Activated CD4-positive, alpha-beta T cell treated with anti-CD3 and anti-CD28 coated beads, Interleukin-2, amount 10 ng/mL, durations not matched to agents 7 days and 5 days (primary cell): ENCODE results near the gene CES3. TPM values are rescaled to one million over a fixed set of nuclear protein-coding genes. Genes with fewer than 3 reads are reported as not detected.
A peak's percentile ranks its signal among the peaks of the same experiment; 100 is the strongest.
"Not testable (repeated sequence)": the region's sequence is repeated elsewhere in the genome, so short reads cannot be mapped to it uniquely, and the experiment has no call there.

Source experiments
- CTCF ChIA-PET: fragments of 350-600 bp; sonication (Branson Sonifier 250); formaldehyde crosslinking; loops from one replicate; lab custom pipeline; 2021; ENCODE audit warnings: antibody characterized with exemption; lab: Charles Lee
- POLR2A ChIA-PET: fragments of 350-600 bp; sonication (Branson Sonifier 250); formaldehyde crosslinking; loops from one replicate; lab custom pipeline; 2021; ENCODE audit warnings: antibody characterized with exemption; lab: Charles Lee
- DNase-seq: peaks from one replicate; pipeline ENCODE4 v3.0.0-alpha.2; 2020
- H3K27ac Mint-ChIP-seq: one replicate; pipeline ENCODE4 v1.8.0; 2021; ENCODE audit warnings: mild to moderate bottlenecking, moderate library complexity, mixed read lengths
- H3K27me3 Mint-ChIP-seq: one replicate; pipeline ENCODE4 v1.8.0; 2021; ENCODE audit warnings: mixed read lengths
- H3K36me3 Mint-ChIP-seq: one replicate; pipeline ENCODE4 v1.8.0; 2021; ENCODE audit warnings: low read depth, mixed read lengths
- H3K4me1 Mint-ChIP-seq: one replicate; pipeline ENCODE4 v1.8.0; 2021; ENCODE audit warnings: mixed read lengths
- H3K4me3 Mint-ChIP-seq: one replicate; pipeline ENCODE4 v1.8.0; 2021; ENCODE audit warnings: mild to moderate bottlenecking, moderate library complexity, mixed read lengths
- H3K9me3 Mint-ChIP-seq: one replicate; pipeline ENCODE4 v1.8.0; 2021; ENCODE audit warnings: mixed read lengths
- total RNA-seq, 2 experiments: library from RNA; stranded (reverse); gene quantifications; one replicate each; pipeline ENCODE4 v1.2.3, GENCODE V29; 2021

The CES3 gene
- total RNA-seq, 2 experiments from 2014 or later, result 5.9 to 6.4 TPM

GRCh38 chr16:66949472-66949871 lies 11.6 kb upstream of the CES3 start:
- Mint-ChIP-seq H3K27me3 (peaks cover 48% of the 10 kb centered on the region), H3K9me3 (peaks cover 8% of the 10 kb centered on the region), H3K36me3 (peaks cover 4% of the 10 kb centered on the region), H3K4me1 (peaks cover 26% of the 10 kb centered on the region), H3K4me3 (no peak overlapping the region), H3K27ac (no peak overlapping the region)
- POLR2A ChIA-PET, result no interaction called here
- no peak for DNase-seq
- CTCF ChIA-PET, result interaction anchor here (1.3 to 2.5 kb wide), 3 partner anchors 68 to 236 kb away, joined by 4 to 8 read pairs (median 6); no protein-coding TSS in a partner anchor

DNA sequence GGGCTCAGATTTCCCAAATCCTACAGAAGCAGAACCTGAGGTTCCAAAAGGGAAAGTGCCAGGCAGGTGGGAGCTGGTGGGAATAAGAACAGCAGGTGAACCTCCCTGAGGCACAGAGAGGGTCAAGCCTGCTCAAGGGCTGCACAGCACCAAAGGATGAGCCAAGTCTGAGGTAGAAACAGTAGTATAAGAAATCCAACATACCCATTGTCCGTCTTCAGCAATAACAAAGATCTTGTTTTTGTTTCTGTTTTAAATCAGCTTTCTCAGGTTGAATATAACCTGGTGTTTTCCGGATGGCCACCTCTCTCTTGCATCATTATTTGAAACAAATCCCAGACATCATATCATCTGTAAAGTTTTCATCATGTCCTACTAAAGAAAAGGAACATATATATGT lies 10.6 kb upstream of the CES3 start:
- POLR2A ChIA-PET, result no interaction called here
- H3K27me3 Mint-ChIP-seq, result peaks cover 48% of the 10 kb centered on the region
- peaks cover 4% of the 10 kb centered on the region for H3K36me3 Mint-ChIP-seq

GRCh38 chr16:66950971-66951790 lies 9.9 kb upstream of the CES3 start:
- H3K27ac Mint-ChIP-seq, result no peak overlapping the region
- CTCF ChIA-PET, result interaction anchor here (0.7 to 2.4 kb wide), 4 partner anchors 10 to 570 kb away, joined by 3 to 7 read pairs (median 4); partner anchors contain the start of gene CES3

More for the DNA sequence above, 10.6 kb upstream of the CES3 start:
- Mint-ChIP-seq H3K27ac (no peak overlapping the region), H3K4me1 (peaks cover 26% of the 10 kb centered on the region), H3K9me3 (peaks cover 8% of the 10 kb centered on the region), H3K4me3 (no peak overlapping the region)
- CTCF ChIA-PET, result interaction anchor here (0.8 to 2.4 kb wide), 3 partner anchors 63 to 205 kb away, joined by 3 to 7 read pairs (median 6); no protein-coding TSS in a partner anchor
- DNase-seq, result no peak

DNA sequence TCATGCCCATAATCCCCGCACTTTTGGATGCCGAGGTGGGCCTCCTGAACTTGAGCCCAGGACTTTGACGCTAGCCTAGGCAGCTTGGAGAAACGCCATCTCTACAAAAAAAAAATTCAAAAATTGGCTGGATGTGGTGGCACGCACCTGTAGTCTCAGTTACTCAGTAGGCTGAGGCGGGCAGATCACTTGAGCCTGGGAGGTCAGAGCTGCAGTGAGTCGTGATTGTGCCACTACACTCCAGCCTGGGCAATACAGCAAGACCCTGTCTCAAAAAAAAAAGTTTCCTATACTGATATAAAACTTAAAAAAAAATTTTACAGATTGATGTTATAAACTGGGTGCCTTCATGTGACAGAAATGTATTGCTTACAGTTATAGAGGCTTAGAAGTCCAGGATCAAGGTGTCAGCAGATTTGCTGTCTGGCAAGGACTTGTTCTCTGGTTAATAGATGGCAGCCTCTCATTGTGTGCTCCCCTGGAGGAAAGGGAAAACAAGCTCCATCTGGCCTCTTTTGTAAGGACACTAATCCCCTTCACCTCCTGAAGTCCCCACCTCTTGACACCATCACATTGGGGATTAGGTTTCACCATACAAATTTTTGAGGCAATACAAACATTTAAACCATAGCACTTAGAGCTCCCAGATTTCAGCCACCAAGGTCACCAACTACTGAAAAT lies 8.5 kb upstream of the CES3 start:
- DNase-seq, result no peak
- no peak overlapping the region for H3K4me3 Mint-ChIP-seq
- peaks cover 8% of the 10 kb centered on the region for H3K9me3 Mint-ChIP-seq
- peaks cover 4% of the 10 kb centered on the region for H3K36me3 Mint-ChIP-seq
- POLR2A ChIA-PET, result interaction anchor here (0.6 kb wide), 1 partner anchor 210 kb away, joined by 3 read pairs; no protein-coding TSS in a partner anchor
- peaks cover 20% of the 10 kb centered on the region for H3K4me1 Mint-ChIP-seq
- H3K27me3 Mint-ChIP-seq, result peaks cover 46% of the 10 kb centered on the region
- no peak overlapping the region for H3K27ac Mint-ChIP-seq
- CTCF ChIA-PET, result interaction anchor here (0.6 to 2.4 kb wide), 11 partner anchors 8 to 476 kb away, joined by 3 to 7 read pairs (median 3); partner anchors contain the start of genes CES3 and NOL3

More at GRCh38 chr16:66950971-66951790, 9.9 kb upstream of the CES3 start:
- peaks cover 4% of the 10 kb centered on the region for H3K36me3 Mint-ChIP-seq
- peaks cover 48% of the 10 kb centered on the region for H3K27me3 Mint-ChIP-seq
- H3K9me3 Mint-ChIP-seq, result peaks cover 8% of the 10 kb centered on the region
- H3K4me3 Mint-ChIP-seq, result no peak overlapping the region
- POLR2A ChIA-PET, result no interaction called here
- no peak for DNase-seq
- peaks cover 26% of the 10 kb centered on the region for H3K4me1 Mint-ChIP-seq

- Mint-ChIP-seq H3K4me3 (no peak overlapping the region), H3K4me1 (peaks cover 19% of the 10 kb centered on the region), H3K27me3 (peaks cover 40% of the 10 kb centered on the region), H3K27ac (no peak overlapping the region), H3K9me3 (peaks cover 8% of the 10 kb centered on the region), H3K36me3 (peaks cover 4% of the 10 kb centered on the region)
- DNase-seq, result no peak
- ChIA-PET POLR2A (interaction anchor here (0.6 kb wide), 1 partner anchor 219 kb away, joined by 3 read pairs; no protein-coding TSS in a partner anchor), CTCF (interaction anchor here (0.6 to 2.2 kb wide), 17 partner anchors 7 to 862 kb away, joined by 3 to 7 read pairs (median 3); partner anchors contain the start of genes CES3 and NOL3)
These were observed 7.5 kb upstream of the CES3 start for GRCh38 chr16:66953462-66954096.

DNA sequence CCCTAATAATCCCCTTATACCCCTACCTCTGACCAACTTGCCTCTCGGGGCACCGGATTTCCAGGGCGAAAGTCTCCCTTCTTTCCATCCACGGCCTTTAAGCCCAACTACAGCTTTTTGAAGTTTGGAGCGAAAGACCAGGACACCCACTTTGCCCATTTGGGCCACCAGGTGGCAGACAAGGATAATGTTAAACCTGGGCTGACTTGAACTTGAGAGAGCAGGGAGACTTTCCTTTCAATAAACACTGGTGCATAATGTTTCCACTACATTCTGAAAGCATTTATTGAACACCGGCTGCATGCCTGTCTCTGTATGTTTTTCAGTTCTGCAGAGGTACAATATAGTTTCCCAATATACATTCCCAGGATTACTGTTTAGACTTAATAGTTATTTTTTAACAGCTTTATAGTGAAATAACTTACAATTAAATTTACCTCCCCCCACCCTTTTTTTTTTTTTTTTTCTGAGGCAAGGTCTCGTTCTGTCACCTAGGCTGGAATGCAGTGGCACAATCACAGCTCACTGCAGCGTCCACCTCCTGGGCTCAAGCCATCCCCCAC lies 6.9 kb upstream of the CES3 start:
- Mint-ChIP-seq H3K27ac (no peak overlapping the region), H3K4me3 (no peak overlapping the region), H3K9me3 (peaks cover 8% of the 10 kb centered on the region), H3K27me3 (peaks cover 35% of the 10 kb centered on the region), H3K4me1 (peaks cover 23% of the 10 kb centered on the region), H3K36me3 (peaks cover 4% of the 10 kb centered on the region)
- peak; percentile 87 for DNase-seq
- POLR2A ChIA-PET, result interaction anchor here (0.6 kb wide), 1 partner anchor 218 kb away, joined by 3 read pairs; no protein-coding TSS in a partner anchor
- CTCF ChIA-PET, result interaction anchor here (0.6 to 2.2 kb wide), 17 partner anchors 11 to 861 kb away, joined by 3 to 8 read pairs (median 3); partner anchors contain the start of gene NOL3

DNA sequence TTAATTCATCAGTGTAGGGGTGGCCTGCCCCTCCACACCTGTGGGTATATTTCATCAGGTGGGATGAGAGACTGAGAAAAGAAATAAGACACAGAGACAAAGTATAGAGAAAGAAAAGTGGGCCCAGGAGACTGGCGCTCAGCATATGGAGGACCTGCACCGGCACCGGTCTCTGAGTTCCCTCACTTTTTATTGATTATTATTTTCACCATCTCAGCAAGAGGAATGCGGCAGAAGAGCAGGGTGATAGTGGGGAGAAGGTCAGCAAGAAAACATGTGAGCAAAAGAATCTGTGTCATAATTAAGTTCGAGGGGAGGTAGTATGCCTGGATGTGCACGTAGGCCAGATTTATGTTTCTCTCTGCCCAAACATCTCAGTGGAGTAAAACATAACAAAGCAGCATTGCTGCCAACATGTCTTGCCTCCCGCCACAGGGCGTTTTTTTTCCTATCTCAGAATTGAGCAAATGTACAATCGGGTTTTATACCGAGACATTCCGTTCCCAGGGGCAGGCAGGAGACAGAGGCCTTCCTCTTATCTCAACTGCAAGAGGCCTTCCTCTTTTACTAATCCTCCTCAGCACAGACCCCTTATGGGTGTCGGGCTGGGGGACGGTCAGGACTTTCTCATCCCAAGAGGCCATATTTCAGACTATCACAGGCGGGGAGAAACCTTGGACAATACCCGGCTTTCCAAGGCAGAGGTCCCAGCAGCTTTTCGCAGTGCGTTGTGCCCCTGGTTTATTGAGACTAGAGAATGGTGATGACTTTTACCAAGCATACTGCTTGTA lies 5.5 kb upstream of the CES3 start:
- H3K27me3 Mint-ChIP-seq, result peaks cover 23% of the 10 kb centered on the region
- peaks cover 28% of the 10 kb centered on the region for H3K4me1 Mint-ChIP-seq
- POLR2A ChIA-PET, H3K27ac Mint-ChIP-seq, H3K36me3 Mint-ChIP-seq, H3K9me3 Mint-ChIP-seq, DNase-seq, H3K4me3 Mint-ChIP-seq: not testable (repeated sequence)
- CTCF ChIA-PET, result interaction anchor here (0.6 to 1.0 kb wide), 2 partner anchors 37 to 63 kb away, joined by 3 to 4 read pairs; partner anchors contain the start of gene CDH16

DNA sequence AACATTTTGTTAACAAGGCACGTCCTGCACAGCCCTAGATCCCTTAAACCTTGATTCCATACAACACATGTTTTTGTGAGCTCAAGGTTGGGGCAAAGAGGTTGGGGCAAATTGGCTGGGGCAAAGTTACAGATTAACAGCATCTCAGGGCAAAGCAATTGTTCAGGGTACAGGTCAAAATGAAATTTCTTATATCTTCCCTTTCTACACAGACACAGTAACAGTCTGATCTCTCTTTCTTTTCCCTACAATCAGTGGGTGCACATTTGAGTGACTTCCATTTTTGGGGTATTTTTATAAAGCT lies 5.0 kb upstream of the CES3 start:
- H3K4me1 Mint-ChIP-seq, result peaks cover 32% of the 10 kb centered on the region
- H3K9me3 Mint-ChIP-seq, H3K27ac Mint-ChIP-seq, DNase-seq, POLR2A ChIA-PET, H3K36me3 Mint-ChIP-seq, H3K4me3 Mint-ChIP-seq: not testable (repeated sequence)
- peaks cover 20% of the 10 kb centered on the region for H3K27me3 Mint-ChIP-seq
- CTCF ChIA-PET, result interaction anchor here (0.6 to 1.0 kb wide), 4 partner anchors 9 to 63 kb away, joined by 3 to 4 read pairs (median 3); partner anchors contain the start of gene CDH16

- ChIA-PET CTCF (interaction anchor here (0.6 to 4.5 kb wide), 15 partner anchors 8 to 331 kb away, joined by 3 to 19 read pairs (median 4); no protein-coding TSS in a partner anchor), POLR2A (interaction anchor here (0.7 kb wide), 1 partner anchor 200 kb away, joined by 5 read pairs; no protein-coding TSS in a partner anchor)
- peaks cover 44% of the 10 kb centered on the region for H3K4me1 Mint-ChIP-seq
- no peaks in the 10 kb centered on the region for H3K9me3 Mint-ChIP-seq
- peak overlapping the region; percentile 71 for H3K27ac Mint-ChIP-seq
- no peaks in the 10 kb centered on the region for H3K36me3 Mint-ChIP-seq
- DNase-seq, result no peak
- peaks cover under 1% of the 10 kb centered on the region for H3K27me3 Mint-ChIP-seq
- no peak overlapping the region for H3K4me3 Mint-ChIP-seq
These were observed 2.0 kb upstream of the CES3 start for GRCh38 chr16:66958857-66959703.

GRCh38 chr16:66959704-66960161 lies 1.3 kb upstream of the CES3 start:
- DNase-seq, result no peak
- no peaks in the 10 kb centered on the region for H3K36me3 Mint-ChIP-seq
- no peak overlapping the region for H3K4me3 Mint-ChIP-seq
- ChIA-PET POLR2A (interaction anchor here (0.7 kb wide), 1 partner anchor 199 kb away, joined by 5 read pairs; no protein-coding TSS in a partner anchor), CTCF (interaction anchor here (0.6 to 4.5 kb wide), 8 partner anchors 9 to 331 kb away, joined by 3 to 19 read pairs (median 4); partner anchors contain the start of gene PHAF1)
- H3K27ac Mint-ChIP-seq, result no peak overlapping the region
- H3K27me3 Mint-ChIP-seq, result no peaks in the 10 kb centered on the region
- no peaks in the 10 kb centered on the region for H3K9me3 Mint-ChIP-seq
- H3K4me1 Mint-ChIP-seq, result peaks cover 44% of the 10 kb centered on the region
